Mesenchymal stem cell (in vitro differentiated cells and primary cell): Measurements from ENCODE around the gene ULBP3.

Experiments
- DNase-seq: peaks from one replicate; pipeline ENCODE4 v3.0.0-alpha.2; 2013
- H2AFZ ChIP-seq: one replicate; pipeline ENCODE4 v1.6.1; 2013; ENCODE audit warnings: low read depth, mild to moderate bottlenecking, control low read depth, inconsistent platforms, low read length, moderate library complexity
- H2AK5ac ChIP-seq: 2 replicates; pipeline ENCODE4 v1.6.1; 2013; ENCODE audit warnings: low read length, moderate library complexity, mild to moderate bottlenecking, inconsistent platforms; ENCODE audit not compliant: severe bottlenecking
- H2BK120ac ChIP-seq: one replicate; pipeline ENCODE4 v1.6.1; 2013; ENCODE audit warnings: low read depth, mild to moderate bottlenecking, inconsistent platforms, low read length, moderate library complexity
- H2BK12ac ChIP-seq, 2 experiments: one replicate each; pipeline ENCODE4 v1.6.1; 2013; ENCODE audit warnings: inconsistent platforms in 2 of 2, low read length in 2 of 2, mild to moderate bottlenecking in 2 of 2, moderate library complexity in 2 of 2, control low read depth in 1 of 2
- H2BK15ac ChIP-seq: one replicate; pipeline ENCODE4 v1.6.1; 2013; ENCODE audit warnings: mild to moderate bottlenecking, low read depth, inconsistent platforms; ENCODE audit not compliant: poor library complexity, severe bottlenecking
- H2BK5ac ChIP-seq: 2 replicates; pipeline ENCODE4 v1.6.1; 2013; ENCODE audit warnings: low read depth, mild to moderate bottlenecking, low read length, control low read depth, inconsistent platforms; ENCODE audit not compliant: poor library complexity, severe bottlenecking
- H3K14ac ChIP-seq, 2 experiments: one replicate each; pipeline ENCODE4 v1.6.1; 2013; ENCODE audit warnings: inconsistent platforms in 2 of 2, low read length in 2 of 2, control low read depth in 1 of 2, mild to moderate bottlenecking in 1 of 2, moderate library complexity in 1 of 2
- H3K18ac ChIP-seq, 2 experiments: one replicate each; pipeline ENCODE4 v1.6.1; 2013; ENCODE audit warnings: inconsistent platforms in 2 of 2, low read length in 2 of 2, control low read depth in 1 of 2, low read depth in 1 of 2, mild to moderate bottlenecking in 1 of 2
- H3K23ac ChIP-seq, 2 experiments: one replicate each; pipeline ENCODE4 v1.6.1; 2013; ENCODE audit warnings: inconsistent platforms in 2 of 2, low read length in 2 of 2, mild to moderate bottlenecking in 2 of 2, moderate library complexity in 2 of 2, control low read depth in 1 of 2
- H3K27ac ChIP-seq: 2 replicates; pipeline ENCODE4 v1.5.1; 2013; ENCODE audit warnings: mild to moderate bottlenecking, moderate library complexity, low read length, control low read depth, inconsistent platforms; ENCODE audit not compliant: poor library complexity, severe bottlenecking
- H3K27me3 ChIP-seq, 2 experiments: 2 replicates each; pipeline versions ENCODE4 v1.6.1 to v1.7.0; 2013; ENCODE audit warnings: low read length in 2 of 2, mild to moderate bottlenecking in 2 of 2, moderate library complexity in 2 of 2, control low read depth in 1 of 2, inconsistent platforms in 1 of 2; ENCODE audit not compliant: control insufficient read depth in 1 of 2, insufficient read depth in 1 of 2
- H3K36me3 ChIP-seq, 2 experiments: 2 replicates each; pipeline versions ENCODE4 v1.6.1 to v1.7.0; 2013; ENCODE audit warnings: low read length in 2 of 2, control low read depth in 1 of 2, inconsistent platforms in 1 of 2, low read depth in 1 of 2, mild to moderate bottlenecking in 1 of 2; ENCODE audit not compliant: insufficient read depth in 2 of 2, control insufficient read depth in 1 of 2
- H3K4ac ChIP-seq, 2 experiments: one replicate each; pipeline ENCODE4 v1.6.1; 2013; ENCODE audit warnings: inconsistent platforms in 2 of 2, low read length in 2 of 2, mild to moderate bottlenecking in 2 of 2, moderate library complexity in 2 of 2, control low read depth in 1 of 2, low read depth in 1 of 2
- H3K4me1 ChIP-seq: 2 replicates; pipeline ENCODE4 v1.6.1; 2013; ENCODE audit warnings: low read depth, low read length, control low read depth; ENCODE audit not compliant: control insufficient read depth, insufficient read depth
- H3K4me2 ChIP-seq: 2 replicates; pipeline ENCODE4 v1.6.1; 2013; ENCODE audit warnings: low read length, mild to moderate bottlenecking, inconsistent platforms; ENCODE audit not compliant: poor library complexity, severe bottlenecking
- H3K4me3 ChIP-seq, 2 experiments: 2 replicates each; pipeline versions ENCODE4 v1.5.1 to v1.7.0; 2013; ENCODE audit warnings: low read length in 2 of 2, mild to moderate bottlenecking in 2 of 2, control low read depth in 1 of 2, low read depth in 1 of 2; ENCODE audit not compliant: insufficient read depth in 1 of 2
- H3K79me1 ChIP-seq: replicated peaks from 2 replicates; pipeline ENCODE4 v1.6.1; 2013; ENCODE audit warnings: mild to moderate bottlenecking, control low read depth, low read length, inconsistent platforms; ENCODE audit not compliant: poor library complexity, severe bottlenecking
- H3K9ac ChIP-seq: 2 replicates; pipeline ENCODE4 v1.7.0; 2013; ENCODE audit warnings: mild to moderate bottlenecking, low read length, moderate library complexity
- H3K9me3 ChIP-seq: 2 replicates; pipeline ENCODE4 v1.7.0; 2013; ENCODE audit warnings: mild to moderate bottlenecking, low read length; ENCODE audit not compliant: control insufficient read depth
- H4K8ac ChIP-seq: one replicate; pipeline ENCODE4 v1.6.1; 2013; ENCODE audit warnings: inconsistent platforms, mild to moderate bottlenecking, low read length, moderate library complexity
- H4K91ac ChIP-seq: one replicate; pipeline ENCODE4 v1.6.1; 2013; ENCODE audit warnings: mild to moderate bottlenecking, low read length, inconsistent platforms
- WGBS: methylation state at CpG from one replicate; pipeline ENCODE4 v1.1.7; 2013; ENCODE audit warnings: mixed read lengths; 5-methylcytosine and 5-hydroxymethylcytosine counted together

The ULBP3 gene

GRCh38 chr6:150086026-150086425 is 17.1 kb upstream of the ULBP3 start:
- H3K23ac ChIP-seq = no peak overlapping the region
- no peak overlapping the region for H3K14ac ChIP-seq
- H3K4me2 ChIP-seq = no peak overlapping the region
- H4K91ac ChIP-seq = no peak overlapping the region
- no peak overlapping the region for H2AK5ac ChIP-seq
- no peak overlapping the region for H3K9ac ChIP-seq
- H3K4me3 ChIP-seq = no peak overlapping the region
- no peaks in the 10 kb centered on the region for H3K9me3 ChIP-seq
- H3K18ac ChIP-seq = no peak overlapping the region
- no peaks in the 10 kb centered on the region for H3K4me1 ChIP-seq
- H3K4ac ChIP-seq = no peak overlapping the region
- no peak overlapping the region for H3K27ac ChIP-seq
- no peak overlapping the region for H2BK5ac ChIP-seq
- no peaks in the 10 kb centered on the region for H3K79me1 ChIP-seq
- no peaks in the 10 kb centered on the region for H3K36me3 ChIP-seq
- no peak overlapping the region for H2BK120ac ChIP-seq
- peaks cover 53 to 66% of the 10 kb centered on the region in 2 experiments for H3K27me3 ChIP-seq
- no peak overlapping the region for H2AFZ ChIP-seq
- WGBS = 96% methylated on average over 7 of the region's 7 CpGs
- no peak overlapping the region for H2BK12ac ChIP-seq
- H4K8ac ChIP-seq = no peak overlapping the region
- no peak overlapping the region for H2BK15ac ChIP-seq
- no peak for DNase-seq

GRCh38 chr6:150084426-150084825 is 15.5 kb upstream of the ULBP3 start:
- Histone ChIP-seq H3K18ac (no peak overlapping the region), H4K91ac (no peak overlapping the region), H3K79me1 (no peaks in the 10 kb centered on the region), H3K14ac (no peak overlapping the region), H3K23ac (no peak overlapping the region), H4K8ac (no peak overlapping the region), H3K9ac (no peak overlapping the region), H2BK12ac (no peak overlapping the region), H3K4me2 (no peak overlapping the region), H3K27me3 (peaks cover 43 to 58% of the 10 kb centered on the region in 2 experiments), H3K4ac (no peak overlapping the region), H3K36me3 (no peaks in the 10 kb centered on the region), H3K4me3 (no peak overlapping the region), H2AK5ac (no peak overlapping the region), H3K9me3 (no peaks in the 10 kb centered on the region), H3K27ac (no peak overlapping the region), H2BK120ac (no peak overlapping the region), H2BK5ac (no peak overlapping the region), H2AFZ (no peak overlapping the region), H3K4me1 (no peaks in the 10 kb centered on the region), H2BK15ac (no peak overlapping the region)
- no peak for DNase-seq
- WGBS = 86% methylated on average over 7 of the region's 7 CpGs

- no peak overlapping the region for H2AFZ ChIP-seq
- no peak overlapping the region for H3K4me2 ChIP-seq
- no peak overlapping the region for H4K8ac ChIP-seq
- no peak overlapping the region for H3K4ac ChIP-seq
- 97% methylated on average over 3 of the region's 3 CpGs for WGBS
- H4K91ac ChIP-seq = no peak overlapping the region
- H3K9ac ChIP-seq = no peak overlapping the region
- no peak overlapping the region for H2AK5ac ChIP-seq
- no peak overlapping the region for H3K14ac ChIP-seq
- no peak overlapping the region for H2BK12ac ChIP-seq
- no peak overlapping the region for H2BK15ac ChIP-seq
- no peak overlapping the region for H2BK120ac ChIP-seq
- peaks cover 37 to 53% of the 10 kb centered on the region in 2 experiments for H3K27me3 ChIP-seq
- H3K9me3 ChIP-seq = no peaks in the 10 kb centered on the region
- DNase-seq = no peak
- H3K18ac ChIP-seq = no peak overlapping the region
- no peak overlapping the region for H3K23ac ChIP-seq
- no peak overlapping the region for H3K27ac ChIP-seq
- H2BK5ac ChIP-seq = no peak overlapping the region
- H3K4me3 ChIP-seq = no peak overlapping the region
- no peaks in the 10 kb centered on the region for H3K79me1 ChIP-seq
- no peaks in the 10 kb centered on the region for H3K4me1 ChIP-seq
- H3K36me3 ChIP-seq = no peaks in the 10 kb centered on the region
Measured at GRCh38 chr6:150083839-150084238, 14.9 kb upstream of the ULBP3 start.

DNA sequence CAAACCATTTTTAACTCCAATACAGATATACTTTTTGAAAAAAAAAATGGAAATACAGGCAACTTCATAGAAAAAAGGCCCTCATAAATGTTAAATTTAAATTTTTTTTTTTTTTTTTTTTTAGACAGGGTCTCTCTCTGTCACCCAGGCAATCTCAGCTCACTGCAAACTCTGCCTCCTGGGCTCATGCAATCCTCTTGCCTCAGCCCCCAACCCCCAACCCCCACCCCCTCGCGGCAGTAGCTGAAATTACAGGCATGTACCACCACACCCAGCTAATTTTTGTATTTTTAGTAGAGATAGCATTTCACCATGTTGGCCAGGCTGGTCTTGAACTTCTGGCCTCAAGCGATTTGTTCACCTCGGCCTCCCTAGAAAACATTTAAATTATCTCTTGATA is 12.8 kb upstream of the ULBP3 start:
- H3K4ac ChIP-seq = no peak overlapping the region
- no CpG with 5 or more reads among the region's 4 CpGs for WGBS
- H3K9ac ChIP-seq = no peak overlapping the region
- H2BK12ac ChIP-seq = no peak overlapping the region
- H2BK5ac ChIP-seq = no peak overlapping the region
- H2AFZ ChIP-seq = no peak overlapping the region
- H3K79me1 ChIP-seq = no peaks in the 10 kb centered on the region
- H3K4me2 ChIP-seq = no peak overlapping the region
- H2AK5ac ChIP-seq = no peak overlapping the region
- no peak for DNase-seq
- H3K14ac ChIP-seq = no peak overlapping the region
- no peak overlapping the region for H3K4me3 ChIP-seq
- no peaks in the 10 kb centered on the region for H3K4me1 ChIP-seq
- H3K36me3 ChIP-seq = no peaks in the 10 kb centered on the region
- H2BK15ac ChIP-seq = no peak overlapping the region
- no peak overlapping the region for H4K91ac ChIP-seq
- peaks cover 24 to 39% of the 10 kb centered on the region in 2 experiments for H3K27me3 ChIP-seq
- no peak overlapping the region for H4K8ac ChIP-seq
- no peak overlapping the region for H3K18ac ChIP-seq
- H3K27ac ChIP-seq = no peak overlapping the region
- H3K23ac ChIP-seq = no peak overlapping the region
- no peak overlapping the region for H2BK120ac ChIP-seq
- no peaks in the 10 kb centered on the region for H3K9me3 ChIP-seq
